Neural cell (in vitro differentiated cells): Measurements from ENCODE around the gene C18orf32. TPM values are rescaled to one million over a fixed set of nuclear protein-coding genes. Genes with fewer than 3 reads are reported as not detected.

Experiments used
- H2AFZ ChIP-seq: fragments of 200-600, 300-800 bp; sonication (generic), shearing (Covaris generic); 2 replicates; pipeline ENCODE4 v1.6.0; 2014; ENCODE audit warnings: low read depth, mild to moderate bottlenecking, antibody characterized with exemption, low read length, moderate library complexity
- H3F3A ChIP-seq: fragments of 200-600 bp; shearing (Covaris generic); 2 replicates; pipeline ENCODE4 v1.6.1; 2016; ENCODE audit warnings: mild to moderate bottlenecking, moderate library complexity, mixed read lengths, antibody characterized with exemption, low read length; ENCODE audit not compliant: insufficient read depth, poor library complexity, severe bottlenecking
- H3K27ac ChIP-seq: fragments of 200-600, 300-800 bp; sonication (generic), shearing (Covaris generic); 2 replicates; pipeline ENCODE4 v1.5.1; 2014; ENCODE audit warnings: mild to moderate bottlenecking, low read length, moderate library complexity
- H3K27me3 ChIP-seq: fragments of 300-800, 200-600 bp; sonication (generic), shearing (Covaris generic); 2 replicates; pipeline ENCODE4 v1.6.0; 2014; ENCODE audit warnings: mild to moderate bottlenecking, low read depth, low read length, moderate library complexity; ENCODE audit not compliant: insufficient read depth
- H3K36me3 ChIP-seq: fragments of 300-800, 200-600 bp; sonication (generic), shearing (Covaris generic); 2 replicates; pipeline ENCODE4 v1.5.1; 2014; ENCODE audit warnings: mild to moderate bottlenecking, antibody characterized with exemption, low read length, moderate library complexity; ENCODE audit not compliant: insufficient read depth
- H3K4me2 ChIP-seq: fragments of 300-800, 200-600 bp; sonication (generic), shearing (Covaris generic); 2 replicates; pipeline ENCODE4 v1.6.0; 2014; ENCODE audit warnings: mild to moderate bottlenecking, low read length
- H3K4me3 ChIP-seq: fragments of 300-800, 200-600 bp; sonication (generic), shearing (Covaris generic); 2 replicates; pipeline ENCODE4 v1.5.1; 2014; ENCODE audit warnings: mild to moderate bottlenecking, low read length, moderate library complexity
- H3K79me2 ChIP-seq: fragments of 200-600 bp; shearing (Covaris generic); replicated peaks from 2 replicates; pipeline ENCODE4 v1.6.0; 2014; ENCODE audit warnings: mild to moderate bottlenecking, low read length, moderate library complexity; ENCODE audit not compliant: insufficient read depth
- H3K9ac ChIP-seq: fragments of 300-800, 200-600 bp; sonication (generic), shearing (Covaris generic); 2 replicates; pipeline ENCODE4 v1.6.1; 2016; ENCODE audit warnings: mild to moderate bottlenecking, low read length, mixed read lengths
- H3K9me2 ChIP-seq: fragments of 200-600 bp; shearing (Covaris generic); 2 replicates; pipeline ENCODE4 v1.6.1; 2016; ENCODE audit warnings: mild to moderate bottlenecking, low read length, mixed read lengths; ENCODE audit not compliant: insufficient read depth
- H3K9me3 ChIP-seq: fragments of 200-600, 300-800 bp; sonication (generic), shearing (Covaris generic); 2 replicates; pipeline ENCODE4 v1.6.1; 2016; ENCODE audit warnings: mild to moderate bottlenecking, mixed run types, low read length, moderate library complexity, mixed read lengths
- H4K20me1 ChIP-seq: fragments of 200-600 bp; shearing (Covaris generic); 2 replicates; pipeline ENCODE4 v1.6.1; 2016; ENCODE audit warnings: mild to moderate bottlenecking, mixed run types; ENCODE audit not compliant: insufficient read depth
- EP300 ChIP-seq: fragments of 450-650 bp; conservative IDR thresholded peaks from 2 replicates; pipeline ENCODE4 v1.6.1; 2014; ENCODE audit warnings: antibody characterized with exemption, mild to moderate bottlenecking, moderate library complexity; ENCODE audit not compliant: poor library complexity, severe bottlenecking
- EZH2 ChIP-seq: fragments of 200-600, 300-800 bp; shearing (Covaris generic), sonication (generic); IDR thresholded peaks from 2 replicates; pipeline ENCODE4 v1.6.1; 2014; ENCODE audit warnings: antibody characterized with exemption, low read length, borderline replicate concordance, mild to moderate bottlenecking; ENCODE audit not compliant: insufficient read depth, poor library complexity, severe bottlenecking
- MXI1 ChIP-seq: fragments of 450-650 bp; conservative IDR thresholded peaks from 2 replicates; pipeline ENCODE4 v1.6.1; 2014; ENCODE audit warnings: antibody characterized with exemption, mild to moderate bottlenecking; ENCODE audit not compliant: poor library complexity, severe bottlenecking
- POLR2AphosphoS5 ChIP-seq: IDR thresholded peaks from 2 replicates; pipeline ENCODE4 v1.6.1; 2012
- RAD21 ChIP-seq: fragments of 450-650 bp; conservative IDR thresholded peaks from 2 replicates; pipeline ENCODE4 v1.6.1; 2014; ENCODE audit warnings: antibody characterized with exemption, mild to moderate bottlenecking, moderate library complexity
- SMC3 ChIP-seq: fragments of 450-650 bp; conservative IDR thresholded peaks from 2 replicates; pipeline ENCODE4 v1.6.1; 2014; ENCODE audit warnings: antibody characterized with exemption, mild to moderate bottlenecking, moderate library complexity; ENCODE audit not compliant: poor library complexity
- TAF1 ChIP-seq: IDR thresholded peaks from 2 replicates; pipeline ENCODE4 v1.6.1; 2012; ENCODE audit warnings: low read depth
- polyA plus RNA-seq: library from polyadenylated mRNA; depleted of rRNA; stranded (reverse); fragments of >200 nt; gene quantifications from 2 replicates; pipeline ENCODE4 v1.2.3, GENCODE V29; 2014
- TF ChIP-seq, protein P1 (sequence below): fragments of 450-650 bp; IDR thresholded peaks from 2 replicates; pipeline ENCODE4 v1.5.1; 2014; ENCODE audit warnings: antibody characterized with exemption, mild to moderate bottlenecking, moderate library complexity; ENCODE audit not compliant: poor library complexity, severe bottlenecking
- TF ChIP-seq, protein P2 (sequence below): IDR thresholded peaks from 2 replicates; pipeline ENCODE4 v1.6.1; 2012; ENCODE audit warnings: borderline replicate concordance

Gene C18orf32
- polyA plus RNA-seq, 1 donor from 2014 or later = 594 TPM

DNA sequence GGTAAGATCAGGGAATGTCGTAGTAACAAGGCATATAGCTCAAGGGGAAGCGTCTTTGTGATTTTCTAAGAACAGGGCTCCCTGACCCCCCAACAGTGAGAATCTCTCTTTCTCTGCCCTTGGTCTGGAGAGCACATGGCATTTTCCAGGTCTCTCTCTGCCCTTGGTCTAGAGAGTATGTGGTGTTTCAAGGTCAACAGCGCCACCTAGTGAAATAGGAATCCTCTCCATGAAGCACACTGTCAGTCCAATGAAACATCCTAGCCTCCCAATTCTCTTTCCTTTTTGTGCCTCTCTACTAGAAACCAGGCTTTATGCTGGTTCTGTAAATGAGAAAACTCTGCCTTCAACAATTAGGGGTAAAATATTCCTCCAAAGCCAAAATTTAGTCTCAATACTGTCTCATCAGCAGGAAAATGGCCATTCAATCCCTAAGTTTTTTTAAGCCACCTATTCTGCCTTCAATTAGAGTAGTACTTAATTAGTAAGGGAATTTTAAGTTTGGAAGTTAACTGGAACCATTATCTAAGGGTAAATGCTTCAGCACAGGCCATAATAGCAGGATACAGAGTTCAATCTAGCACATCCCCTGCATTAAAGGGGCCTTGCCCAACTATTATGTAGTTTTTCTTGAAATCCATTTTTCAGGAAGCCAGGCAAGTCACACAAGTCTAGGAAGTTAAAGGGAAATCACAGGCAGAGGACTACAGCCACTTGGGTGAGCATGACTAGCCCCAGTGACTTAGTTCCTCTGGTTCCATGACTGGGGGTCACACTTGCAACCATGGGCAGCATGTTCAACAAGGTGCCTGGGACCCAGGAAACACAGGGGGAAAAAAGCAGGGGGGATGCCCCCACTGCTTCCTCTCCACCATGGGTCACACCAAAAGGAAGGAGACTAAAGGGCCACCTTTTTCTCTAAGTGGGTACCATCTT, 39.0 kb downstream of the C18orf32 start:
- peaks cover 2% of the 10 kb centered on the region for H3K79me2 ChIP-seq
- TF ChIP-seq POLR2AphosphoS5 (no peak), TAF1 (no peak), MXI1 (no peak), EZH2 (no peak), SMC3 (no peak), RAD21 (no peak)
- TF ChIP-seq, protein P1, sequence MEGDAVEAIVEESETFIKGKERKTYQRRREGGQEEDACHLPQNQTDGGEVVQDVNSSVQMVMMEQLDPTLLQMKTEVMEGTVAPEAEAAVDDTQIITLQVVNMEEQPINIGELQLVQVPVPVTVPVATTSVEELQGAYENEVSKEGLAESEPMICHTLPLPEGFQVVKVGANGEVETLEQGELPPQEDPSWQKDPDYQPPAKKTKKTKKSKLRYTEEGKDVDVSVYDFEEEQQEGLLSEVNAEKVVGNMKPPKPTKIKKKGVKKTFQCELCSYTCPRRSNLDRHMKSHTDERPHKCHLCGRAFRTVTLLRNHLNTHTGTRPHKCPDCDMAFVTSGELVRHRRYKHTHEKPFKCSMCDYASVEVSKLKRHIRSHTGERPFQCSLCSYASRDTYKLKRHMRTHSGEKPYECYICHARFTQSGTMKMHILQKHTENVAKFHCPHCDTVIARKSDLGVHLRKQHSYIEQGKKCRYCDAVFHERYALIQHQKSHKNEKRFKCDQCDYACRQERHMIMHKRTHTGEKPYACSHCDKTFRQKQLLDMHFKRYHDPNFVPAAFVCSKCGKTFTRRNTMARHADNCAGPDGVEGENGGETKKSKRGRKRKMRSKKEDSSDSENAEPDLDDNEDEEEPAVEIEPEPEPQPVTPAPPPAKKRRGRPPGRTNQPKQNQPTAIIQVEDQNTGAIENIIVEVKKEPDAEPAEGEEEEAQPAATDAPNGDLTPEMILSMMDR = peak; percentile 25
- TF ChIP-seq, protein P2, sequence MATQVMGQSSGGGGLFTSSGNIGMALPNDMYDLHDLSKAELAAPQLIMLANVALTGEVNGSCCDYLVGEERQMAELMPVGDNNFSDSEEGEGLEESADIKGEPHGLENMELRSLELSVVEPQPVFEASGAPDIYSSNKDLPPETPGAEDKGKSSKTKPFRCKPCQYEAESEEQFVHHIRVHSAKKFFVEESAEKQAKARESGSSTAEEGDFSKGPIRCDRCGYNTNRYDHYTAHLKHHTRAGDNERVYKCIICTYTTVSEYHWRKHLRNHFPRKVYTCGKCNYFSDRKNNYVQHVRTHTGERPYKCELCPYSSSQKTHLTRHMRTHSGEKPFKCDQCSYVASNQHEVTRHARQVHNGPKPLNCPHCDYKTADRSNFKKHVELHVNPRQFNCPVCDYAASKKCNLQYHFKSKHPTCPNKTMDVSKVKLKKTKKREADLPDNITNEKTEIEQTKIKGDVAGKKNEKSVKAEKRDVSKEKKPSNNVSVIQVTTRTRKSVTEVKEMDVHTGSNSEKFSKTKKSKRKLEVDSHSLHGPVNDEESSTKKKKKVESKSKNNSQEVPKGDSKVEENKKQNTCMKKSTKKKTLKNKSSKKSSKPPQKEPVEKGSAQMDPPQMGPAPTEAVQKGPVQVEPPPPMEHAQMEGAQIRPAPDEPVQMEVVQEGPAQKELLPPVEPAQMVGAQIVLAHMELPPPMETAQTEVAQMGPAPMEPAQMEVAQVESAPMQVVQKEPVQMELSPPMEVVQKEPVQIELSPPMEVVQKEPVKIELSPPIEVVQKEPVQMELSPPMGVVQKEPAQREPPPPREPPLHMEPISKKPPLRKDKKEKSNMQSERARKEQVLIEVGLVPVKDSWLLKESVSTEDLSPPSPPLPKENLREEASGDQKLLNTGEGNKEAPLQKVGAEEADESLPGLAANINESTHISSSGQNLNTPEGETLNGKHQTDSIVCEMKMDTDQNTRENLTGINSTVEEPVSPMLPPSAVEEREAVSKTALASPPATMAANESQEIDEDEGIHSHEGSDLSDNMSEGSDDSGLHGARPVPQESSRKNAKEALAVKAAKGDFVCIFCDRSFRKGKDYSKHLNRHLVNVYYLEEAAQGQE = no peak
- H2AFZ ChIP-seq = no peak overlapping the region
- H3K4me3 ChIP-seq = no peak overlapping the region
- no peak overlapping the region for H3K27ac ChIP-seq
- no peak overlapping the region for H3K4me2 ChIP-seq
- H3K9me2 ChIP-seq = no peaks in the 10 kb centered on the region
- no peaks in the 10 kb centered on the region for H3F3A ChIP-seq
- no peaks in the 10 kb centered on the region for H3K27me3 ChIP-seq
- no peaks in the 10 kb centered on the region for H4K20me1 ChIP-seq
- no peak overlapping the region for H3K9ac ChIP-seq
- H3K36me3 ChIP-seq = no peaks in the 10 kb centered on the region
- H3K9me3 ChIP-seq = peaks cover 13% of the 10 kb centered on the region

DNA sequence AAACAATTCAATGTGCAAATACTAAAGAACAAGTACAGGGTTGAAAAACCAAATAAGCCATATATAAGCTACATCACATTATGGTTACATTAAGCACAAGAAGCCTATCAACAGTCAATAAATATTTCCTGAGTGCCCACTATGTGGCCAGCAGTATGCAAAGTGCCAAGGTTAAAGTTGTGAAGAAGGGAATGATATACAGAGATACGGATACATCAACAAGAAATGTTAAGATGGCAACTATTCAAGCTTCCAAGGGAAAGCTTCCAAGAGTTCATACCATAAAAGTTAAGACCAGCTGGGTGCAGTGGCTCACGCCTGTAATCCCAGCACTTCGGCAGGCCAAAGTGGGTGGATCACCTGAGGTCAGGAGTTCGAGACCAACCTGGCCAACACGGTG, 40.6 kb downstream of the C18orf32 start:
- H3K9me3 ChIP-seq = peaks cover 13% of the 10 kb centered on the region

More for the DNA sequence above, 40.6 kb downstream of the C18orf32 start:
- no peak overlapping the region for H2AFZ ChIP-seq
- H3K9ac ChIP-seq = no peak overlapping the region
- H3K36me3 ChIP-seq = no peaks in the 10 kb centered on the region
- H3K4me2 ChIP-seq = no peak overlapping the region
- H3K27ac ChIP-seq = no peak overlapping the region
- peaks cover 2% of the 10 kb centered on the region for H3K79me2 ChIP-seq
- TF ChIP-seq EP300 (no peak), SMC3 (no peak), POLR2AphosphoS5 (no peak), TAF1 (no peak), EZH2 (no peak)
- TF ChIP-seq, protein P1 = no peak
- no peak overlapping the region for H3K4me3 ChIP-seq
- H3F3A ChIP-seq = no peaks in the 10 kb centered on the region
- no peaks in the 10 kb centered on the region for H3K27me3 ChIP-seq
- H4K20me1 ChIP-seq = no peaks in the 10 kb centered on the region
- H3K9me2 ChIP-seq = no peaks in the 10 kb centered on the region
